H1 (cell line): ENCODE data around the gene MLYCD. TPM values are rescaled to one million over a fixed set of nuclear protein-coding genes. Genes with fewer than 3 reads are reported as not detected.

ENCODE experiments used
- ATF2 ChIP-seq: IDR thresholded peaks from 2 replicates; pipeline ENCODE4 v1.6.1; 2012; ENCODE audit warnings: low read length, inconsistent platforms
- CEBPB ChIP-seq: IDR thresholded peaks from 2 replicates; pipeline ENCODE4 v1.6.1; 2012; ENCODE audit warnings: low read depth, low read length
- CTCF ChIP-seq, 3 experiments: IDR thresholded peaks; 1 replicate in 2 of 3; 2 replicates in 1 of 3; pipeline versions ENCODE4 v1.5.1 to v1.6.1; 2011; ENCODE audit warnings: low read length in 3 of 3, mild to moderate bottlenecking in 3 of 3, inconsistent platforms in 2 of 3, low read depth in 1 of 3, moderate library complexity in 1 of 3; ENCODE audit not compliant: insufficient read depth in 1 of 3; ENCODE audit errors: control extremely low read depth in 1 of 3
- E2F6 ChIP-seq: IDR thresholded peaks from 2 replicates; pipeline ENCODE4 v1.6.1; 2012; ENCODE audit warnings: inconsistent platforms
- EGR1 ChIP-seq: IDR thresholded peaks from 2 replicates; pipeline ENCODE4 v1.6.1; 2011; ENCODE audit warnings: low read depth, low read length, borderline replicate concordance
- FOSL1 ChIP-seq: IDR thresholded peaks from 2 replicates; pipeline ENCODE4 v1.6.1; 2011; ENCODE audit warnings: mild to moderate bottlenecking, low read depth, low read length, moderate library complexity; ENCODE audit not compliant: insufficient read depth
- GABPA ChIP-seq: IDR thresholded peaks from 2 replicates; pipeline ENCODE4 v1.6.1; 2011; ENCODE audit warnings: mild to moderate bottlenecking, low read length, moderate library complexity, borderline replicate concordance; ENCODE audit not compliant: insufficient read depth
- GTF2F1 ChIP-seq: IDR thresholded peaks from 2 replicates; pipeline ENCODE4 v1.6.1; 2012; ENCODE audit warnings: low read depth, low read length, improper control_type of control experiment, borderline replicate concordance
- HDAC2 ChIP-seq, 2 experiments: fragments of 300-600 bp in 1 of 2; sonication (generic) in 1 of 2; IDR thresholded peaks; 2 replicates each; pipeline ENCODE4 v1.6.1; 2011 to 2012; ENCODE audit warnings: low read depth in 2 of 2, low read length in 2 of 2, mild to moderate bottlenecking in 2 of 2, moderate library complexity in 2 of 2, borderline replicate concordance in 1 of 2, inconsistent platforms in 1 of 2
- JUND ChIP-seq: IDR thresholded peaks from 2 replicates; pipeline ENCODE4 v1.6.1; 2011; ENCODE audit warnings: mild to moderate bottlenecking, improper control_type of control experiment, low read length
- KDM5A ChIP-seq: fragments of 200-600 bp; IDR thresholded peaks from 2 replicates; pipeline ENCODE4 v1.7.1; 2012; ENCODE audit warnings: mild to moderate bottlenecking, low read length, inconsistent platforms, mixed read lengths
- MAFK ChIP-seq: IDR thresholded peaks from 2 replicates; pipeline ENCODE4 v1.6.1; 2012; ENCODE audit warnings: low read depth, mild to moderate bottlenecking, improper control_type of control experiment, low read length
- MAX ChIP-seq: IDR thresholded peaks from 2 replicates; pipeline ENCODE4 v1.6.1; 2012; ENCODE audit warnings: inconsistent platforms
- POLR2A ChIP-seq, 2 experiments: IDR thresholded peaks; 1 replicate in 1 of 2; 2 replicates in 1 of 2; pipeline ENCODE4 v1.6.1; 2011; ENCODE audit warnings: low read depth in 2 of 2, low read length in 2 of 2, mild to moderate bottlenecking in 2 of 2; ENCODE audit errors: control extremely low read depth in 1 of 2
- POU5F1 ChIP-seq: IDR thresholded peaks from 2 replicates; pipeline ENCODE4 v1.6.1; 2011; ENCODE audit warnings: low read depth, mild to moderate bottlenecking, low read length, moderate library complexity
- RBBP5 ChIP-seq: IDR thresholded peaks from 2 replicates; pipeline ENCODE4 v1.7.1; 2012; ENCODE audit warnings: low read depth, mild to moderate bottlenecking, inconsistent platforms, low read length, moderate library complexity, borderline replicate concordance
- SAP30 ChIP-seq: fragments of 300-600 bp; sonication (generic); IDR thresholded peaks from 2 replicates; pipeline ENCODE4 v1.7.1; 2012; ENCODE audit warnings: low read length, moderate library complexity, mild to moderate bottlenecking, inconsistent platforms; ENCODE audit not compliant: insufficient read depth, insufficient replicate concordance
- TAF1 ChIP-seq: IDR thresholded peaks from 2 replicates; pipeline ENCODE4 v1.6.1; 2011; ENCODE audit warnings: mild to moderate bottlenecking, low read depth, low read length
- TCF12 ChIP-seq: IDR thresholded peaks from 2 replicates; pipeline ENCODE4 v1.6.1; 2011; ENCODE audit warnings: low read depth, mild to moderate bottlenecking, low read length
- ZNF274 ChIP-seq: IDR thresholded peaks from 2 replicates; pipeline ENCODE4 v1.7.0; 2012; ENCODE audit warnings: low read length, borderline replicate concordance; ENCODE audit errors: extremely low read depth
- polyA plus RNA-seq, 7 experiments: library from polyadenylated mRNA; depleted of rRNA in 3 of 7; stranded (reverse) in 5 of 7; unstranded in 2 of 7; fragments of >200 nt in 5 of 7; fragments of 200-250 nt in 2 of 7; gene quantifications; 1 replicate in 5 of 7; 2 replicates in 1 of 7; 4 replicates in 1 of 7; pipeline versions ENCODE4 v1.2.1 to v1.2.3, GENCODE V29; 2011 to 2013; ENCODE audit warnings: missing spikeins in 2 of 7, mixed read lengths in 2 of 7
- total RNA-seq: library from RNA; stranded (reverse); fragmentation: NEBNext Ultra II Directional; extraction: Animal tissue kit (Norgen Biotek cat#: 25700); gene quantifications from 2 replicates; pipeline ENCODE4 v1.2.1, GENCODE V29; 2021

The MLYCD gene
- total and polyA plus RNA-seq, 2 of the 8 experiments (the other 6 are each of a cell fraction or from before 2014, with no cell fraction given), result 3.7 to 7.0 TPM

GRCh38 chr16:83967838-83968305, 69.0 kb downstream of the MLYCD start, which contains the start of gene NECAB2 (continued):
- TF ChIP-seq POU5F1 (no peak), KDM5A (no peak), CTCF (IDR thresholded peaks at IDR 0.05; ENCODE audit: control extremely low read depth in 1 of 3, insufficient read depth in 1 of 3, low read depth in 1 of 3, low read length in 3 of 3) (peak; percentile 56 to 81 (median 67)), TAF1 (no peak), CEBPB (no peak), HDAC2 (IDR thresholded peaks at IDR 0.05; ENCODE audit: borderline replicate concordance in 1 of 2, low read depth in 2 of 2, low read length in 2 of 2) (peak; percentile 55 to 89; a peak in 2 of 4 replicates), MAFK (no peak), EGR1 (peak; percentile 66; the same call in 1 of the 2 replicates), GTF2F1 (no peak), E2F6 (no peak), MAX (no peak), SAP30 (no peak), ZNF274 (no peak), JUND (no peak), GABPA (no peak), POLR2A (IDR thresholded peaks at IDR 0.05; ENCODE audit: control extremely low read depth in 1 of 2, low read depth in 2 of 2, low read length in 2 of 2) (no peak), ATF2 (no peak), RBBP5 (no peak), TCF12 (no peak), FOSL1 (no peak)
